Skeletal muscle satellite cell (primary cell): ENCODE results near the gene SPOCK2.

Experiments used
- H3K27me3 ChIP-seq: 2 replicates; pipeline ENCODE4 v1.7.0; 2013; ENCODE audit warnings: low read length; ENCODE audit not compliant: control insufficient read depth, insufficient read depth
- H3K36me3 ChIP-seq: 2 replicates; pipeline ENCODE4 v1.7.0; 2013; ENCODE audit warnings: mild to moderate bottlenecking, control low read depth, low read length; ENCODE audit not compliant: insufficient read depth
- H3K4me1 ChIP-seq: 2 replicates; pipeline ENCODE4 v1.7.0; 2013; ENCODE audit warnings: low read length; ENCODE audit not compliant: control insufficient read depth, insufficient read depth
- H3K4me2 ChIP-seq: 2 replicates; pipeline ENCODE4 v1.7.0; 2013; ENCODE audit warnings: mild to moderate bottlenecking, low read length
- H3K4me3 ChIP-seq: 2 replicates; pipeline ENCODE4 v1.7.0; 2013; ENCODE audit warnings: low read length
- H3K9ac ChIP-seq: 2 replicates; pipeline ENCODE4 v1.7.0; 2013; ENCODE audit warnings: mild to moderate bottlenecking, low read depth, low read length, moderate library complexity
- H3K9me3 ChIP-seq: replicated peaks from 2 replicates; pipeline ENCODE4 v1.7.0; 2013; ENCODE audit warnings: mild to moderate bottlenecking, control low read depth, low read length

SPOCK2 gene

DNA sequence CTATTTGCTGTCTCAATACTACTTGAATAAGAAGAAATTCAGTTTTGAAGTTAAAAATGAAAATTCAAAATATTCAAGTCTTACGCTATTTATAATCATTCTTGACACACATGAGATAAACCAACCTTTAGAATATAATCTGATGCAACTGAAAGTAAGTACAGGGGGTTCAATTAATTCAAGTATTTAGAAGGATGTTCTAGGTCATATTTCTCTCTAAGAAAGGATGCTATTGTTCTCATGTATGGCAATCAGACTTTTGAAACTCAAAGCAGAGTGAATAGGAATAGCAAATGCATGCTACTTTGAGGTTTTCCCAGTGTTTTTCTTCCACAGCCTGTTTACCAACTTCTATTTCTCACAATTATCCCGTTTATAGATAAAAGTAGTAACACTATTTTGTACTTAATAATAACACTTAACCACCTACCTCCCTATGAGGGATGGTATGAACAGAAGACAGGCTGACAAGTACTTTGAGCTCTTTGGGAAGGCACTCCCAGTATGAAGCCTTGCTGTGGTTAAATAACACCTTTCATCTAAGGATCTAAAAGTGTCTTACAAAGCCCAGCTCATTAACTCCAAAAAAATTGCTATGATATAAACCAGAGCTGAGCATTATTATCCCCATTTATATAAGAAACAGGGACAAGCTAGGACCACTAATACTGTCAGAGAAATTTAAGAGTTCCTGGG is 18.0 kb upstream of the SPOCK2 start:
- H3K4me2 ChIP-seq = no peak overlapping the region
- H3K4me3 ChIP-seq = no peak overlapping the region
- H3K36me3 ChIP-seq = peaks cover 6% of the 10 kb centered on the region
- H3K27me3 ChIP-seq = no peaks in the 10 kb centered on the region
- no peak overlapping the region for H3K9ac ChIP-seq
- H3K9me3 ChIP-seq = no peaks in the 10 kb centered on the region
- peaks cover 6% of the 10 kb centered on the region for H3K4me1 ChIP-seq

DNA sequence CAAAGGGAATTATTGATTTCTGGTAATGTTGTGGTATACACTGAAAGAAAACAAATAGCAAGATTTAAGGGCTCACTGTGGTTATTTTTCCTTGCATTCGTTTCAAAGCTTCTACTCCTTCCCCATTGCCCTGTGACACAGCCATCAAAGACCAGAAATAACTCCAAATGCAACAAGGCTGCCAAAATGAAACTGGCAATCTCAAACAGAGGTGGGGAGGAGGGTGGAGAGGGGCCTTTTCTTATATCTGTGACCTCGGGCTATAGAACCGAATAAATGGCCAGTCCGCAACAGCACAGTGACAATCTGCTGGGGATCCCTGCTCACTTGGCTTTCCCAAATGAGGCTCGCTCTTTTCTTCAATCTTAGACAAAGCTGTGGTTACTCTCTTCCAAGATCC is 17.4 kb upstream of the SPOCK2 start:
- H3K4me3 ChIP-seq = no peak overlapping the region
- no peak overlapping the region for H3K4me2 ChIP-seq
- no peaks in the 10 kb centered on the region for H3K9me3 ChIP-seq
- H3K27me3 ChIP-seq = no peaks in the 10 kb centered on the region
- peaks cover 11% of the 10 kb centered on the region for H3K36me3 ChIP-seq
- no peak overlapping the region for H3K9ac ChIP-seq
- peaks cover 6% of the 10 kb centered on the region for H3K4me1 ChIP-seq

DNA sequence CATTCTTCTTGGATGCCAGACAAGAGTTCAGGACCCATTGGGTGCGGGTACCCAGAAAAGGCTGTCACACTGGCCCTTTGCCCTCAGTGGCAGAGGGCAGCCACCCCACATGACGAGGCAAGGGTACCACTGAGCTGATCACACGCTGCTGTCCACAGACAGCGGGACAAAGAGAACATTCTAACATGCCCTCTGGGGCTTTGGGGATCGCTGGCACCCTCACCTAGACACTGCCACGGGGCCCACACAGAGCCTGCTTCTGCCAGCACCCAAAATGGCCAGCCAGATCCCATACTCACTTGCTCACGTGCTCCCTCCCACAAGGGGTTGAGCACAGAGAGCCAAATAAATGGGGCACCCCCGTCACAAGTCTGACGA is 16.7 kb upstream of the SPOCK2 start:
- Histone ChIP-seq H3K27me3 (no peaks in the 10 kb centered on the region), H3K4me3 (no peak overlapping the region), H3K4me2 (no peak overlapping the region), H3K9ac (no peak overlapping the region), H3K36me3 (peaks cover 11% of the 10 kb centered on the region), H3K4me1 (peaks cover 6% of the 10 kb centered on the region), H3K9me3 (no peaks in the 10 kb centered on the region)

DNA sequence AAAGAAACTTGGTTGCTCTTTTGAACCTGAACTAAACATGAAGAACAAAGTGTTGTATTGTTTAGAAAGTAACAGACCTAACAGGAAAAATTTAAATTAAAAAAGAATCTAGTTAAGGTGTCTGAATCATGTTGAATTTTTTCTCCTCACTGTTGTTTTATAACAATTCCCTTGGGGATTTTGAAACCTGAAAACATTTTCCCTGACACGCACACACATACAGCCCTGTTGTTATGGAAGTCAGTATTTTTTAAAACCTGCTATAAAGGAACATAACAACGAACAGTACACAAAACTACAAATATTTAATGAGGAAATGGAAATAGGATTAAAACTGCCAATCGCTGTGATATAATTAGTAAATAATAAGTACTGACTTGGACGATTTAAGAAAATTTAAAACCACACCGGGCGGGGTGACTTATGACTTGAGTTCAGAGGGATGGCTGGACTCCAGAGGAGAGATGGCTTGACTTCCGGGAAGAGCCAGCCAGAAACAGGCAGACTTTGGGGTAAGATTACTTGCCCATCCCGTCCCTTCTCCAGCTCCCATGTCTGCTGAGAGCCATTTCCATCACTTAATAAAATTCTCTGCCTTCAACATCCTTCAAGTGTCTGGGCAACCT is 16.2 kb upstream of the SPOCK2 start:
- no peak overlapping the region for H3K9ac ChIP-seq

DNA sequence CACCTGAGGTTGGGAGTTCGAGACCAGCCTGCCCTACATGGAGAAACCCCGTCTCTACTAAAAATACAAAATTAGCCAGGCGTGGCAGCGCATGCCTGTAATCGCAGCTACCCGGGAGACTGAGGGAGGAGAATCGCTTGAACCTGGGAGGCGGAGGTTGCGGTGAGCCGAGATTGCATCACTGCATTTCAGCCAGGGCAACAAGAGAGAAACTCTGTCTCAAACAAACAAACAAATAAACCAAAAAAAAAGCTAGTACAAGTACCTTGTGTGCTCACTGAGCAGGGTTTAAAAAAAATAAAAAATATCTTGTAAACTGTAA is 11.2 kb upstream of the SPOCK2 start:
- peaks cover 12% of the 10 kb centered on the region for H3K4me1 ChIP-seq
- no peak overlapping the region for H3K9ac ChIP-seq
- H3K4me3 ChIP-seq = no peak overlapping the region
- H3K27me3 ChIP-seq = no peaks in the 10 kb centered on the region
- no peak overlapping the region for H3K4me2 ChIP-seq
- no peaks in the 10 kb centered on the region for H3K9me3 ChIP-seq
- H3K36me3 ChIP-seq = peaks cover 29% of the 10 kb centered on the region

More for the DNA sequence above, 16.2 kb upstream of the SPOCK2 start:
- Histone ChIP-seq H3K9me3 (no peaks in the 10 kb centered on the region), H3K36me3 (peaks cover 11% of the 10 kb centered on the region), H3K4me3 (no peak overlapping the region), H3K4me1 (peaks cover 6% of the 10 kb centered on the region), H3K27me3 (no peaks in the 10 kb centered on the region), H3K4me2 (no peak overlapping the region)

DNA sequence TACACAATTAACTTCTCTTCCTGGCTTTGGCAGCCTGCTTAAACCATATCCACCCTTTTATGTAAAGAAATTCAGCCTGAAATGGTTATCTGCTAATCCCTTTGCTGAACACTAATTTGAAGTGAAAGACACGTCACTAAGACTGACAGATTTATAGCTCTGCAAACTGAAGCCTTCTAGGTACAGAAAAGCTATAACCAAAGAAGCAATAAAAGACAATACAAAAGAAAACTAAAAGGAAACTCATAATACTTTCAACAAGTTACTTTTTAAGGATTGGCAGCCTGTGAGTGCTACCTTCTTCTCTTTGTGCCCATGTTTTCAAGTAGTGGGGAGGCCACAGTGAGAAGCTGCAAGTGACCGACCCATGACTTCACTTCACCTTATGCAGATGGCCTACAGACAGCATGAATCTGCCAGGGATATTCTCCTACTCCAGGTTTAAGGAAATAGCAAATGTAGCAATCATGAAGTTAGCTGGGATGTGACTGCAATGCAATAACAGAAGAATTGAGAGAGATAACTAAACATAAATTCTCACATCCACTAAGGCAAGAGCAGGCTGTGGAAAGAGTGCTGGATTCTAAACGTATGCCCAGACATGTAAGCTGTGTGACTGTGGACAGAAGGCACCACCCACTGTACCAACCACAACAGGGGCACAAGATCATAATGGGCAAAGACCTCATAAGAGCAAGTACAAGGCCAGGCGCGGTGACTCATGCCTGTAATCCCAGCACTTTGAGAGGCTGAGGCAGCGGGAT is 10.7 kb upstream of the SPOCK2 start:
- Histone ChIP-seq H3K4me2 (no peak overlapping the region), H3K9ac (no peak overlapping the region), H3K4me3 (no peak overlapping the region), H3K36me3 (peaks cover 29% of the 10 kb centered on the region), H3K9me3 (no peaks in the 10 kb centered on the region), H3K27me3 (no peaks in the 10 kb centered on the region), H3K4me1 (peaks cover 12% of the 10 kb centered on the region)

DNA sequence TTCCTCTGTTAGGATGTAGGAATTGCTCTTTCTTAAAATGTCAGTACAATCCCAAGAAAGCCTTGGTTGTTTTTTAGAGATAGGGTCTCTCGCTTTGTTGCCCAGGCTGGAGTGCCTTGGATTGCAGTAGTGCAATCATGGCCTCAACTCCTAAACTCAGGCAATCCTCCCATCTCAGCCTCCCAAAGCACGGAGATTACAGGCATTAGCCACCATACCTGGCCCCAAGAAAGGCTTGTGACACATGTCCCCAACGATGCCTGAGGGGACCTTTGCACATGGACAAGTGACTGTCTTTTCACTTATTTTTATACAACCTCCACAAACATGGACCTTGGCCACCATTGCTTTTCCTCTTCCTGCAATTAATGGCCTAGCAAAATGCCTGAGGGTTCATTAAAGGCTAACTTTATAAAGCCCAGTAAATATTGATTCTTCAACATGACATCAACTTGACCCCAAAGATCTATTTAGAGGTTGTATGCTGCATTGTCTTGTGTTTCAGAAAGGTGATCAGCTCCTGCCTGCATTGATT is 10.0 kb upstream of the SPOCK2 start:
- H3K36me3 ChIP-seq = peaks cover 29% of the 10 kb centered on the region
- H3K4me3 ChIP-seq = no peak overlapping the region
- no peaks in the 10 kb centered on the region for H3K27me3 ChIP-seq
- no peaks in the 10 kb centered on the region for H3K9me3 ChIP-seq
- H3K9ac ChIP-seq = no peak overlapping the region
- no peak overlapping the region for H3K4me2 ChIP-seq
- peaks cover 12% of the 10 kb centered on the region for H3K4me1 ChIP-seq

DNA sequence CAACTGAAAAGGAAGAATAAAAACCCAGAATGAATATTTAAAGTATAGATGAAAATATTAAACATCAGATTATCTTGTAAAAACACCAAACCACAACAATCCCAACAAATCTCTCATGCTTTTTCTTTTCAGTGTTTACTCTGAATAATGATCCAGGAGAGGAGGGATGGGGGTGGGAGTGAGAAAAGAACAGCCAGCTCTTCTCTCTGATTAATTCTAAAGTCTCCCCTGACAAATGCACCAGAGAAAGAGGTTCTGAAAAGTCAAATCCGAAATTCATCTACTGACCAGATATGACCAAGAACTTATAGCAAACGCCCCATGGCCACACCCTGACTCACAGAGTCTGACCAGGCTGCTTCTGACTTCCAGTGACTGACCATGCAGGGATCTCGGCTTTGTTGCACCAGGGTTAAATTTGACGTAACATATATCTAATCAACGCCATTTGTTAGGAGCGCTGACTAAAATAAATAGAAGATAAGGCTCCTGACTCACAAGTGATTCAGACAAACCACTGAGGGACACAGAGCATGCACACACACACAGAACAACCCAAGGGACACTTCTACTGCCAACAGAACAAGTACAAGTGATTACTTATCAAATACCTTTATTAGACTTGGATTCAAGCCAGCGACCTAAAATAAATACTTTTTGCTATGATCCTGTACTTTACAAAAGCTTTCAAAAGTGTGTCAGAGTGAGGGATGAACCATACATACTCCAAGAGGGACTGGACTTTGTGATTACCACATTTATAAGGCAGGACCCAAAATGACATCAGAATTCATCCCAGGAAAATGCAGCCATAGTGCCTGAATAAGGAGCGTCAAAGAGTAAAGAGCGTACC is 9.3 kb upstream of the SPOCK2 start:
- Histone ChIP-seq H3K4me2 (no peak overlapping the region), H3K27me3 (no peaks in the 10 kb centered on the region), H3K9me3 (no peaks in the 10 kb centered on the region), H3K36me3 (peaks cover 29% of the 10 kb centered on the region), H3K4me1 (peaks cover 12% of the 10 kb centered on the region), H3K9ac (no peak overlapping the region), H3K4me3 (no peak overlapping the region)

DNA sequence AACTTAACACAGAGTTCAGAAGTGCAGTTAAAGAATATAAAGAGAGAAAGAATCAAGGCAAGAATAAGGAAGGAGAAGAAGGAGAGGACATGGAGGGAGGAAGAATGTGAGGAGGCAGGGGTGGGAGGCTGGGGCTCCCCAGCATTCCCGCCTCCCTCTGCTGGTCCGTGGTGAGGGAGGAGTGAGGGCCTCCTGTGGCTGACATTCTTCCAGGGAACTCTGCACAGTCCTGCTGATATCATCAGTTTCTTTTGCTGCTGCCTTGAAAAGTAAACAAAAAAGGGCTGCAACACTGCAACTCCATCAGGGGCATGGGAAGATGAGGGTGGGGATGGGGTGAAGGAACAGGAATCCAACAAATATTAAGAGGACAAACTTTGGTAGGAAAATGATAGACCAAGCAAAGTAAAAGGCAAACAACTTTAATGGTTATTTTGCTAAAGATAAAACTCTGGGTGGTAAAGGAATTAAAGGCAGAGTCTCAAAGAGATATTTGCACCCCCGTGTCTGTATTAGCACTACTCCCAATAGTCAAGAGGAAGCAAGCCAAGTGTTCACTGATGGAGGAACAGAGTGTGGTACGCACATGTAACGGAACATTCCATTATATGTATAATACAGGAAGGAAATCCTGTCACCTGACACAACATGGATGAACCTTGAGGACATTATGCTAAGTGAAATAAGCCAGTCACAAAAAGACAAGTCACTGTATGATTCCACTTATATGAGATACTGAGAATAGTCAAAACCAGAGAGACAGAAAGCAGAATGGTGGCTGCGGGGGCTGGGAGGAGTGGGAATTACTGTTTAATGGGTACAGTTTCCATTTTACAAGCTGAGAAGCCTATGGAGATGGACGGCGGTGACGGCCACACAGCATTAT is 8.0 kb upstream of the SPOCK2 start:
- Histone ChIP-seq H3K4me3 (no peak overlapping the region), H3K9me3 (no peaks in the 10 kb centered on the region), H3K27me3 (no peaks in the 10 kb centered on the region), H3K36me3 (peaks cover 23% of the 10 kb centered on the region), H3K4me2 (no peak overlapping the region), H3K9ac (no peak overlapping the region), H3K4me1 (peaks cover 12% of the 10 kb centered on the region)

DNA sequence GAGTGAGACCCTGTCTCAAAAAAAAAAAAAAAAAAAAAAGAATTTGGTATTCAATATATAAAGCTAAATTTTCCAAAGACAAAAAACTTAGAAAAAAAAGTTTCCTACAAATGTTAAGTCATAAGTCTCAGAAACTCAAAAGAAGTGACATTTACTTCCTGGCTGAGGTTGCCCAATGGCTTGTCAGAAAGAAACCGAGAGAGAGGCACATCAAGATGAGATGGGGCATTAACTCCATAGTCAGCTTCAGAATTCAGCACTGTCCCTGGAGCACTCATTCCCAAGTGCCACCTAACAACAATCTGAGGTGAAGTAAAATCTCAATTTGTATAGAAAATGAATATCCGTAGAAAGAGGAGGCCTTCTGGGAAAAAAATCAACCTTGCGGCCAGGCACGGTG is 6.8 kb upstream of the SPOCK2 start:
- Histone ChIP-seq H3K4me3 (no peak overlapping the region), H3K27me3 (no peaks in the 10 kb centered on the region), H3K4me2 (no peak overlapping the region), H3K9ac (no peak overlapping the region), H3K36me3 (peaks cover 18% of the 10 kb centered on the region), H3K4me1 (peaks cover 12% of the 10 kb centered on the region), H3K9me3 (no peaks in the 10 kb centered on the region)
